Embryonic facial prominence (tissue), 1 donor: Measurements from ENCODE around the gene SEMA4D.

Experiments
- DNase-seq: peaks from one replicate; pipeline ENCODE4 v3.0.0-alpha.2; 2016; ENCODE audit errors: extremely low spot score

SEMA4D gene

GRCh38 chr9:89497978-89498851 is at the start of gene SEMA4D:
TSS of gene SEMA4D (minus strand) at chr9:89498113. CDS start at chr9:89405456, 92,657 bp downstream.
- DNase-seq: peak; percentile 61

- no peak for DNase-seq
Observed at GRCh38 chr9:89547000-89547399, 49.1 kb upstream of the SEMA4D start.

GRCh38 chr9:89544279-89544661 is 46.4 kb upstream of the SEMA4D start:
- no peak for DNase-seq

- no peak for DNase-seq
Observed at GRCh38 chr9:89543621-89544278, 45.8 kb upstream of the SEMA4D start.

- no peak for DNase-seq
Observed at GRCh38 chr9:89543111-89543510, 45.2 kb upstream of the SEMA4D start.

GRCh38 chr9:89542401-89543021 is 44.6 kb upstream of the SEMA4D start:
- DNase-seq: no peak

- DNase-seq: no peak
Observed at GRCh38 chr9:89541798-89542197, 43.9 kb upstream of the SEMA4D start.

GRCh38 chr9:89539374-89539773 is 41.5 kb upstream of the SEMA4D start:
- no peak for DNase-seq

- no peak for DNase-seq
Observed at GRCh38 chr9:89538871-89539270, 41.0 kb upstream of the SEMA4D start.

GRCh38 chr9:89537166-89537565 is 39.3 kb upstream of the SEMA4D start:
- no peak for DNase-seq

GRCh38 chr9:89536600-89536999 is 38.7 kb upstream of the SEMA4D start:
- DNase-seq: no peak

- DNase-seq: no peak
Observed at GRCh38 chr9:89536145-89536574, 38.2 kb upstream of the SEMA4D start.

GRCh38 chr9:89535461-89535860 is 37.5 kb upstream of the SEMA4D start:
- no peak for DNase-seq

- DNase-seq: no peak
Observed at GRCh38 chr9:89534515-89535287, 36.8 kb upstream of the SEMA4D start.

GRCh38 chr9:89533411-89534095 is 35.6 kb upstream of the SEMA4D start:
- DNase-seq: no peak

GRCh38 chr9:89532944-89533343 is 35.0 kb upstream of the SEMA4D start:
- no peak for DNase-seq

GRCh38 chr9:89532478-89532877 is 34.6 kb upstream of the SEMA4D start:
- no peak for DNase-seq

- no peak for DNase-seq
Observed at GRCh38 chr9:89531766-89532165, 33.9 kb upstream of the SEMA4D start.

- DNase-seq: no peak
Observed at GRCh38 chr9:89530726-89531125, 32.8 kb upstream of the SEMA4D start.

- no peak for DNase-seq
Observed at GRCh38 chr9:89529243-89530035, 31.5 kb upstream of the SEMA4D start.
